ENCODE measurements around the gene ABCD1.

The ABCD1 gene

DNA sequence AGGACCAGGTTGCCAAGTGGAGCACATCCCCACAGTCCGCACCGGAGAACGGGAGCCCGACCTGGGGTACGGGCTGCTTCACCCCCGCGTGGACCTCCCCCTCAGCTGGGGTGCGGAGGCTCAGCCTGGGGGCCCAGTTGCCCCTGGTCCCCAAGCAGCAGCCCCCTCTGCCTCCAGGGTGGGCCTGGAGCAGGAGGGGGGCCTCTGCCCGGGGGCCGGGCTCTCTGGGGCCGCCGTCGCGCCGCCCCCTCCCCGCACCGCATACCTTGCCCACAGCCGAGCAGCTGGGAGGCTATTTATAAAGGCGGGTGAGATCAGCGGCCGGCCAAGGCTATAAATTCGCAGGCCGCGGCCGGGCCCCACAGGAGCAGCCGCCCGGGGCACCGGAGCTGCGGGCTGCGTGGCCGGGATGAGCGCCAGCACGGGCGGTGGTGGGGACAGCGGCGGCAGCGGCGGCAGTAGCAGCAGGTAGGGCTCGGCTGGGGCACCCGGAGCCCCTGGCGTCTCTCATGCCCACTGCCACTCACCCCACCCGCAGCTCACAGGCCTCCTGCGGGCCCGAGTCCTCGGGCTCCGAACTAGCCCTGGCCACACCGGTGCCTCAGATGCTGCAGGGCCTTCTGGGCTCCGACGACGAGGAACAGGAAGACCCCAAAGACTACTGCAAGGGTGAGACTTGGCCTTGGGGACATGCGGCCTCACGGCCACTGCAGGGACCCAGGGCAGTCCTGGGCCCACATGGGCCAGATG, 56.2 kb downstream of the ABCD1 start, which contains the start of gene SRPK3 (continued):
- TF ChIP-seq, protein P1, sequence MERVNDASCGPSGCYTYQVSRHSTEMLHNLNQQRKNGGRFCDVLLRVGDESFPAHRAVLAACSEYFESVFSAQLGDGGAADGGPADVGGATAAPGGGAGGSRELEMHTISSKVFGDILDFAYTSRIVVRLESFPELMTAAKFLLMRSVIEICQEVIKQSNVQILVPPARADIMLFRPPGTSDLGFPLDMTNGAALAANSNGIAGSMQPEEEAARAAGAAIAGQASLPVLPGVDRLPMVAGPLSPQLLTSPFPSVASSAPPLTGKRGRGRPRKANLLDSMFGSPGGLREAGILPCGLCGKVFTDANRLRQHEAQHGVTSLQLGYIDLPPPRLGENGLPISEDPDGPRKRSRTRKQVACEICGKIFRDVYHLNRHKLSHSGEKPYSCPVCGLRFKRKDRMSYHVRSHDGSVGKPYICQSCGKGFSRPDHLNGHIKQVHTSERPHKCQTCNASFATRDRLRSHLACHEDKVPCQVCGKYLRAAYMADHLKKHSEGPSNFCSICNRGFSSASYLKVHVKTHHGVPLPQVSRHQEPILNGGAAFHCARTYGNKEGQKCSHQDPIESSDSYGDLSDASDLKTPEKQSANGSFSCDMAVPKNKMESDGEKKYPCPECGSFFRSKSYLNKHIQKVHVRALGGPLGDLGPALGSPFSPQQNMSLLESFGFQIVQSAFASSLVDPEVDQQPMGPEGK (tag by site-specific recombination; IDR thresholded peaks at IDR 0.05): peak; percentile 47; the same call in 1 of the 2 replicates
- TF ChIP-seq ZNF140 (tag by site-specific recombination; IDR thresholded peaks at IDR 0.05): no peak
- TF ChIP-seq ZNF362 (tag by site-specific recombination; IDR thresholded peaks at IDR 0.05): no peak
- 0 out of 2 replicates have a peak, but pooled peaks have one; percentile 9 for TF ChIP-seq EGR2 (tag by site-specific recombination; IDR thresholded peaks at IDR 0.05; ENCODE audit: low read depth)
- TF ChIP-seq ZNF544 (tag by site-specific recombination; IDR thresholded peaks at IDR 0.05): no peak
- no peak for TF ChIP-seq ZNF530 (tag by site-specific recombination; IDR thresholded peaks at IDR 0.05; ENCODE audit: low read depth)
- TF ChIP-seq ZBTB17 (tag by site-specific recombination; IDR thresholded peaks at IDR 0.05): no peak

GRCh38 chrX:153781428-153782047, 56.9 kb downstream of the ABCD1 start:
- Histone ChIP-seq H3K4me3 (ENCODE audit: low read depth, low read length) (no peak overlapping the region), H3K9me3 (ENCODE audit: control insufficient read depth, insufficient read depth, low read depth, low read length) (no peaks in the 10 kb centered on the region), H3K36me3 (ENCODE audit: control insufficient read depth in 2 of 2, insufficient read depth in 1 of 2, low read length in 2 of 2) (peaks cover 0 to 18% of the 10 kb centered on the region in 2 experiments; a peak in 1 of 3 replicates), H3K27ac (ENCODE audit: extremely low read depth, low read depth, low read length) (no peak overlapping the region), H3K4me1 (ENCODE audit: control insufficient read depth, insufficient read depth, low read length) (no peaks in the 10 kb centered on the region)
- POLR2A ChIA-PET: interaction anchor here (0.8 to 3.3 kb wide), 5 partner anchors 10 to 154 kb away, joined by 3 to 16 read pairs (median 4); partner anchors contain the start of genes IDH3G, NAA10 and SSR4
- CTCF ChIA-PET: interaction anchor here (1.2 to 2.0 kb wide), 3 partner anchors 12 to 171 kb away, joined by 3 to 10 read pairs (median 3); partner anchors contain the start of gene PLXNB3
- TF ChIP-seq ZEB2 (tag by site-specific recombination; IDR thresholded peaks at IDR 0.05): no peak
- TF ChIP-seq KLF1 (tag by site-specific recombination; IDR thresholded peaks at IDR 0.05): peak; percentile 51
- TF ChIP-seq ZNF629 (tag by site-specific recombination; IDR thresholded peaks at IDR 0.05): no peak
- TF ChIP-seq GLIS1 (tag by site-specific recombination; IDR thresholded peaks at IDR 0.05): peak; percentile 89
- TF ChIP-seq ZNF473 (tag by site-specific recombination; IDR thresholded peaks at IDR 0.05): no peak
- TF ChIP-seq ZNF132 (tag by site-specific recombination; IDR thresholded peaks at IDR 0.05; ENCODE audit: borderline replicate concordance): no peak
- no peak for TF ChIP-seq ZNF423 (tag by site-specific recombination; IDR thresholded peaks at IDR 0.05)
- TF ChIP-seq ZNF23 (tag by site-specific recombination; IDR thresholded peaks at IDR 0.05; ENCODE audit: borderline replicate concordance): no peak
- peak; percentile 66 for TF ChIP-seq GLIS2 (tag by site-specific recombination; IDR thresholded peaks at IDR 0.05)
- TF ChIP-seq BCL6B (tag by site-specific recombination; IDR thresholded peaks at IDR 0.05): no peak
- TF ChIP-seq ZNF274 (IDR thresholded peaks at IDR 0.05; ENCODE audit: low read length): no peak
- no peak for TF ChIP-seq ZNF274 (tag by site-specific recombination; IDR thresholded peaks at IDR 0.05; ENCODE audit: borderline replicate concordance)
- no peak for TF ChIP-seq ZBTB10 (tag by site-specific recombination; IDR thresholded peaks at IDR 0.05)
- TF ChIP-seq GLI2 (tag by site-specific recombination; IDR thresholded peaks at IDR 0.05; ENCODE audit: borderline replicate concordance, low read depth): no peak
- TF ChIP-seq, protein P2, sequence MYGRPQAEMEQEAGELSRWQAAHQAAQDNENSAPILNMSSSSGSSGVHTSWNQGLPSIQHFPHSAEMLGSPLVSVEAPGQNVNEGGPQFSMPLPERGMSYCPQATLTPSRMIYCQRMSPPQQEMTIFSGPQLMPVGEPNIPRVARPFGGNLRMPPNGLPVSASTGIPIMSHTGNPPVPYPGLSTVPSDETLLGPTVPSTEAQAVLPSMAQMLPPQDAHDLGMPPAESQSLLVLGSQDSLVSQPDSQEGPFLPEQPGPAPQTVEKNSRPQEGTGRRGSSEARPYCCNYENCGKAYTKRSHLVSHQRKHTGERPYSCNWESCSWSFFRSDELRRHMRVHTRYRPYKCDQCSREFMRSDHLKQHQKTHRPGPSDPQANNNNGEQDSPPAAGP (tag by site-specific recombination; IDR thresholded peaks at IDR 0.05): 0 out of 2 replicates have a peak, but pooled peaks have one; percentile 20
- no peak for TF ChIP-seq ZNF600 (tag by site-specific recombination; IDR thresholded peaks at IDR 0.05)
- TF ChIP-seq ATF2 (tag by site-specific recombination; IDR thresholded peaks at IDR 0.05; ENCODE audit: low read depth): no peak

Data from HEK293 (cell line).